ENCODE results near the gene SMIM45.
A peak's percentile ranks its signal among the peaks of the same experiment; 100 is the strongest.
"Not testable (repeated sequence)": the region's sequence is repeated elsewhere in the genome, so short reads cannot be mapped to it uniquely, and the experiment has no call there.

Gene SMIM45

GRCh38 chr22:41940832-41941765, 10.9 kb upstream of the SMIM45 start:
- peak; percentile 84 for DNase-seq
- Mint-ChIP-seq H3K27ac (peak overlapping the region; percentile 96), H3K9me3 (no peaks in the 10 kb centered on the region), H3K4me1 (peaks cover 49% of the 10 kb centered on the region), H3K27me3 (no peaks in the 10 kb centered on the region), H3K36me3 (peaks cover 69% of the 10 kb centered on the region), H3K4me3 (peak overlapping the region; percentile 12)

DNA sequence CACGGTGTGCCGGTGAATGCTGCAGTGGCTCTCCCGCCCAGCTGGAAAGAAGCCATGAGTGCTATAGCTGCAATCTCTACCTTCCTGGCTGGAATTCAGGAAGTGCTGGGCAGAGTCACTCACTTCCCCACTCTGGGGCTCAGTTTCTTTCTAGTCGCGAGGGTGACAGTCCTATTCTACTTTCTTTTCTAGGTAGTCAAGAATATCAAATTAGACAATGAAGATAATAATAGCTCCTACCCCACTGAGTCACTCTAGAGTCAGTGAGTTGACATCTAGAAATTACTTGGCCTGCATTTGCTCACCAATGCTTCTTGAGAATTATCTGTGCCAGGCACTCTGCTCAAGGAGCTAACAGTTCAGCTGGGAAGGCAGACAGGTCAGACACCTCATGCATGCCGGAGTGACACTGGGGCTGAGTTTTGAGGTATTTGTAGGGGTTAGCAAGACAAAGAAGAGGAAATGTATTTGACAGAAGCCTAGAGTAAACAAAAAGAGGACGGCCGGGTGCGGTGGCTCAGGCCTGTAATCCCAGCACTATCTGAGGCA, 8.2 kb upstream of the SMIM45 start:
- Mint-ChIP-seq H3K27ac (no peak overlapping the region), H3K27me3 (no peaks in the 10 kb centered on the region), H3K4me1 (peaks cover 64% of the 10 kb centered on the region), H3K36me3 (peaks cover 64% of the 10 kb centered on the region), H3K4me3 (peak overlapping the region; percentile 16), H3K9me3 (no peaks in the 10 kb centered on the region)
- no peak for DNase-seq

- H3K4me3 Mint-ChIP-seq: peak within 1 kb of the TSS; percentile 97
- H3K27me3 Mint-ChIP-seq: no peaks in the 10 kb centered on the region
- DNase-seq: peak; percentile 95
- H3K4me1 Mint-ChIP-seq: peaks cover 50% of the 10 kb centered on the region
- no peaks in the 10 kb centered on the region for H3K9me3 Mint-ChIP-seq
- H3K36me3 Mint-ChIP-seq: peaks cover 38% of the 10 kb centered on the region
- H3K27ac Mint-ChIP-seq: peak within 1 kb of the TSS; percentile 90
Observed at GRCh38 chr22:41946629-41947423, 5.1 kb upstream of the SMIM45 start, which contains the start of gene CENPM. TSS of gene CENPM (minus strand) at chr22:41947152. CDS start at chr22:41947076, 76 bp downstream.

DNA sequence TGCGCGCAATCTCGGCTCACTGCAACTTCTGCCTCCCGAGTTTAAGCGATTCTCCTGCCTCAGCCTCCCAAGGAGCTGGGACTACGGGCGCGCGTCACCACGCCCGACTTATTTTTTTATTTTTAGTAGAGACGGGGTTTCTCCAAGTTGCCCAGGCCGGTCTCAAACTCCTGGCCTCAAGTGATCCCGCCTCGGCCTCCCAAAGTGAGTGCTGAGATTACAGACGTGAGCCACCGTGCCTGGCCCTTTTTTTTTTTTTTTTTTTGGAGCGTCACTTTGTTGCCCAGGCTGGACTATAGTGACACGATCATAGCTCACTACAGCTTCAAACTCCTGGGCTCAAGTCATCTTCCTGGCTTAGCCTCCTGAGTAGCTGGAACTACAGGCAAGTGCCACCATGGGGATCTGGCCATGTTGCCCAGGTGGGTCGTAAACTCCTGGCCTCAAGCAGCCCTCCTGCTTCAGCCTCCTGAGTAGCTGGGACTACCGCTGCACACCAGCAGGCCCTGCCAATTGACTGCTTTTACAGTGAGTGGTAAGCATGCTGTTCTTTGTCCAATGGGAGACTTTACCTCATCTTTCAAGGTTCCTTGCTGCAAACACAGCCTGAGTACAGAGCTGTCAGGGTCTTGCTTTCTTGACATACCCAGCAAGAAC, 4.4 kb upstream of the SMIM45 start:
- peaks cover 46% of the 10 kb centered on the region for H3K4me1 Mint-ChIP-seq
- DNase-seq: no peak
- peak overlapping the region; percentile 97 for H3K4me3 Mint-ChIP-seq
- peaks cover 34% of the 10 kb centered on the region for H3K36me3 Mint-ChIP-seq
- H3K27ac Mint-ChIP-seq: peak overlapping the region; percentile 90
- no peaks in the 10 kb centered on the region for H3K27me3 Mint-ChIP-seq
- H3K9me3 Mint-ChIP-seq: no peaks in the 10 kb centered on the region

DNA sequence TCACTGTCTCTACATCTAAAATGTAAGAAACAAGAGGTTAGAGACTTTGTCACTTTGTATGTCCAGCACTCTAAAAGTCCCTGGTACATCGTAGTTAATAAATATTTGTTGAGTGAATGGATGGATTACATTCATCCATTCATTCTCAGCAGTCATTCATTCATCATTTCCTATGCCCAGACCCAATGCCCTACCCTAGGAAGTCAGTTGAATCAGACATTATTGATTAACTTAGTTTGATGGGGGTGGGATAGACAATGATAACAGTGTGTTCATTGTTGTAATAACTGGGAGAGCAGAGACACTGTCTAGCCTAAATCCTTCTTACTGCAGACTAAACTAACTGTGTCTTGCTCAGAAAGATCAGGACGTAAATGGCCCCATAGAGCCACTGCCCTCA, 3.8 kb upstream of the SMIM45 start:
- Mint-ChIP-seq H3K4me3 (peak overlapping the region; percentile 97), H3K4me1 (peaks cover 41% of the 10 kb centered on the region), H3K27ac (peak overlapping the region; percentile 90)

DNA sequence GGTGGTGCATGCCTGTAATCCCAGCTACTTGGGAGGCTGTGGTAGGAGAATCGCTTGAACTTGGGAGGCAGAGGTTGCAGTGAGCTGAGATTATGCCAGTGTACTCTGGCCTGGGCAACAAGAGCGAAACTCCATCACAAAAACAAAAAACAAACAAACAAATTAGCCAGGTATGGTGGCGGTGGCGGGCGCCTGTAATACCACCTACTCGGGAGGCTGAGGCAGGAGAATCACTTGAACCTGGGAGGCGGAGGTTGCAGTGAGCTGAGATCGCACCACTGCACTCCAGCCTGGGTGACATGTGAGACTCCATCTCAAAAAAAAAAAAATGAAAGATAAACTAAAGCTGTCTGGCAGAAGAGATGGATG, 3.0 kb upstream of the SMIM45 start:
- H3K27ac Mint-ChIP-seq, DNase-seq, H3K27me3 Mint-ChIP-seq, H3K9me3 Mint-ChIP-seq: not testable (repeated sequence)
- Mint-ChIP-seq H3K36me3 (peaks cover 22% of the 10 kb centered on the region), H3K4me3 (peak overlapping the region; percentile 30), H3K4me1 (peaks cover 39% of the 10 kb centered on the region)

More for the DNA sequence above, 3.8 kb upstream of the SMIM45 start:
- no peaks in the 10 kb centered on the region for H3K27me3 Mint-ChIP-seq
- peaks cover 29% of the 10 kb centered on the region for H3K36me3 Mint-ChIP-seq
- no peaks in the 10 kb centered on the region for H3K9me3 Mint-ChIP-seq
- no peak for DNase-seq

GRCh38 chr22:41949297-41949965, 2.5 kb upstream of the SMIM45 start:
- no peaks in the 10 kb centered on the region for H3K27me3 Mint-ChIP-seq
- peaks cover 37% of the 10 kb centered on the region for H3K4me1 Mint-ChIP-seq
- peak overlapping the region; percentile 12 for H3K4me3 Mint-ChIP-seq
- no peak overlapping the region for H3K27ac Mint-ChIP-seq
- no peaks in the 10 kb centered on the region for H3K9me3 Mint-ChIP-seq
- peaks cover 18% of the 10 kb centered on the region for H3K36me3 Mint-ChIP-seq
- no peak for DNase-seq

DNA sequence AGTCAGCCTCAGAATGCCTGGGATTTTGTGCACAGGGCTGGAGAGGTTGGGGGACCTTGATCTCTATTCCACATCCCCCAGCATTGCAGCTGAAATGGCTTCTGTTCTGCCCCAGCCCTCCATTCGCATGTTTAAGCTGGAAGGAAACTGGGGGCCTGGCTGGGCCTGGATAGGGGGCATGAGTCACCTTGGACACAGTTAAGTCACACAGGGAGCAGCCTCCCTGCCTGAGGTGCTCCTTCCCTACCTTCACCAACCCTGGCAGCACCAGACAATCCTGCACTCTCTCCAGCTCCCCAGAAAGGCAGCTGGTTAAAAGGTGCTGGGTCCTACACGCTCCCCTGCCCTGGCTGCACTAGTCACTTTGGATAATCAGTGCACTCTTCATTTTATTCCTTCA, 763 bp downstream of the SMIM45 start:
- Mint-ChIP-seq H3K36me3 (peaks cover 4% of the 10 kb centered on the region), H3K27me3 (no peaks in the 10 kb centered on the region), H3K9me3 (no peaks in the 10 kb centered on the region), H3K27ac (no peak overlapping the region), H3K4me3 (no peak overlapping the region), H3K4me1 (peaks cover 24% of the 10 kb centered on the region)
- DNase-seq: no peak

- Mint-ChIP-seq H3K27me3 (peaks cover 13% of the 10 kb centered on the region), H3K4me3 (no peak overlapping the region), H3K27ac (no peak overlapping the region), H3K36me3 (peaks cover 2% of the 10 kb centered on the region), H3K9me3 (no peaks in the 10 kb centered on the region), H3K4me1 (peaks cover 4% of the 10 kb centered on the region)
- no peak for DNase-seq
Observed at GRCh38 chr22:41957941-41958556, 6.1 kb downstream of the SMIM45 start.

GRCh38 chr22:41963453-41964111, 11.6 kb downstream of the SMIM45 start:
- no peak for DNase-seq

GRCh38 chr22:41964112-41964491, 12.2 kb downstream of the SMIM45 start:
- peaks cover 4% of the 10 kb centered on the region for H3K27me3 Mint-ChIP-seq
- peaks cover 3% of the 10 kb centered on the region for H3K4me1 Mint-ChIP-seq
- no peaks in the 10 kb centered on the region for H3K36me3 Mint-ChIP-seq
- H3K27ac Mint-ChIP-seq: no peak overlapping the region
- no peak overlapping the region for H3K4me3 Mint-ChIP-seq
- H3K9me3 Mint-ChIP-seq: no peaks in the 10 kb centered on the region
- DNase-seq: no peak

More at GRCh38 chr22:41963453-41964111, 11.6 kb downstream of the SMIM45 start:
- H3K36me3 Mint-ChIP-seq: no peaks in the 10 kb centered on the region
- H3K27me3 Mint-ChIP-seq: peaks cover 8% of the 10 kb centered on the region
- H3K27ac Mint-ChIP-seq: no peak overlapping the region
- peaks cover 3% of the 10 kb centered on the region for H3K4me1 Mint-ChIP-seq
- H3K4me3 Mint-ChIP-seq: no peak overlapping the region
- no peaks in the 10 kb centered on the region for H3K9me3 Mint-ChIP-seq

DNA sequence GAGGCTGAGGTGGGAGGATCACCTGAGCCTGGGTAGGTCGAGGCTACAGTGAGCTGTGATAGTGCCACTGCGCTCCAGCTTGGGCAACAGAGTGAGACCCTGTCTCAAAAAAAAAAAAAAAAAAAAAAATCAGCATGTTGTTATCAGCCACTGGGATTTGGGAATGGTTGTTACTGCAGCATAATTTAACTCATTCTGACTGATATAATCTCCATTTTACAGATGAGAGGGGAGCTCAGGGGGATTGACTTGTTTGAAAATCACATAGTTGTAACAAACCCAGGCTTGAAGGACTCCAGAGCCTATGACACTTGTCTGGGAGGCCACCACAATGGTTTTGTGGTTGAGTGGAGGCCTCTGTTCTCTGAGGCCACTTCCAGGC, 14.3 kb downstream of the SMIM45 start:
- peaks cover 3% of the 10 kb centered on the region for H3K27me3 Mint-ChIP-seq
- H3K4me1 Mint-ChIP-seq: peaks cover 3% of the 10 kb centered on the region
- no peaks in the 10 kb centered on the region for H3K36me3 Mint-ChIP-seq
- DNase-seq: no peak
- H3K9me3 Mint-ChIP-seq: no peaks in the 10 kb centered on the region
- H3K4me3 Mint-ChIP-seq: no peak overlapping the region
- H3K27ac Mint-ChIP-seq: no peak overlapping the region

DNA sequence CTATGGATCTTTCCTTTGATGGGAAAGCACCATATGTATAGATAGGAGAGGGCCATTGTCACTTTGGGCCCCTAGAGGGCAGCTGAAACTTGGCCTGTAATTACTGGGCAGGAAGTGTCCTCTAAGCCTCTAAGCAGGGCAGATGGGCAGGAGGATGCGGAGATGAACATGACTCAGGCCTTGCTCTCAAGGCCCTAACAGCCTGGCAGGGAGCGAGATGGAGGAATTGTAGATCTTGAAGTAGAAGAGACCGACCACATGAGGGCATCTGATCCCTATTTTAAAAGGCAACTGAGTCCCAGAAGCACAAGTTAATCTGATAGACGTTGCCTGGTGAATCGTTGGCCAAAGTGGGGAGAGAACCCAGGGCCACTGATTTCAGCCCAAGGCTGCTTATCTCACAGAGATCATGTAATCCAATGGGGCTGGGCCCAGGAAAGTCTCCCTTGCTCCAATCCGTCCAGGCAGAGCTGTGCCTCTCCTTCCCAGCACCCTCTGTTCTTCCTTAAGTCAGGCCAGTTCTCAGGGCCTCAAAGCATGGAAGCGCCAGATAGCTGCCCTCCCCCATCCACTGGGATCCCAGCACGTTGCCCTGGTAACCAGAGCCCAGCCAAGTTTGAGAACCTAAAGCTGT, 14.8 kb downstream of the SMIM45 start:
- H3K4me3 Mint-ChIP-seq: no peak overlapping the region
- no peaks in the 10 kb centered on the region for H3K36me3 Mint-ChIP-seq
- peak; percentile 19 for DNase-seq
- peaks cover 3% of the 10 kb centered on the region for H3K4me1 Mint-ChIP-seq
- H3K27me3 Mint-ChIP-seq: peaks cover 3% of the 10 kb centered on the region
- H3K9me3 Mint-ChIP-seq: no peaks in the 10 kb centered on the region
- no peak overlapping the region for H3K27ac Mint-ChIP-seq
